ENCODE data around the gene FGR.
"Not testable (repeated sequence)": the region's sequence is repeated elsewhere in the genome, so short reads cannot be mapped to it uniquely, and the experiment has no call there.

Gene FGR

GRCh38 chr1:27638047-27638734 is 3.2 kb upstream of the FGR start:
- no peaks in the 10 kb centered on the region for H3K36me3 Mint-ChIP-seq
- H3K9me3 Mint-ChIP-seq: no peaks in the 10 kb centered on the region
- H3K4me1 Mint-ChIP-seq: peaks cover 39% of the 10 kb centered on the region
- H3K27me3 Mint-ChIP-seq: peaks cover 21% of the 10 kb centered on the region
- H3K4me3 Mint-ChIP-seq: no peak overlapping the region
- DNase-seq: no peak
- no peak overlapping the region for H3K27ac Mint-ChIP-seq
- CTCF ChIA-PET: interaction anchor here (0.9 to 2.7 kb wide), 3 partner anchors 24 to 115 kb away, joined by 5 to 11 read pairs (median 5); no protein-coding TSS in a partner anchor

GRCh38 chr1:27635396-27636142 is 584 bp upstream of the FGR start:
- Mint-ChIP-seq H3K4me1 (peaks cover 65% of the 10 kb centered on the region), H3K36me3 (no peaks in the 10 kb centered on the region), H3K27me3 (peaks cover 37% of the 10 kb centered on the region), H3K27ac (no peak overlapping the region), H3K4me3 (no peak overlapping the region), H3K9me3 (no peaks in the 10 kb centered on the region)
- DNase-seq: no peak
- CTCF ChIA-PET: interaction anchor here (0.6 to 0.7 kb wide), 2 partner anchors 26 to 28 kb away, joined by 3 read pairs; no protein-coding TSS in a partner anchor

GRCh38 chr1:27634177-27634984 is 604 bp downstream of the FGR start:
- H3K4me3 Mint-ChIP-seq: peak overlapping the region; percentile 58
- CTCF ChIA-PET: no interaction called here
- H3K27me3 Mint-ChIP-seq: peaks cover 40% of the 10 kb centered on the region
- H3K9me3 Mint-ChIP-seq: no peaks in the 10 kb centered on the region
- peak; percentile 68 for DNase-seq
- no peak overlapping the region for H3K27ac Mint-ChIP-seq
- peaks cover 72% of the 10 kb centered on the region for H3K4me1 Mint-ChIP-seq
- H3K36me3 Mint-ChIP-seq: no peaks in the 10 kb centered on the region

GRCh38 chr1:27633640-27634176 is 1.3 kb downstream of the FGR start:
- H3K4me3 Mint-ChIP-seq: peak overlapping the region; percentile 34
- no peaks in the 10 kb centered on the region for H3K36me3 Mint-ChIP-seq
- no peak for DNase-seq
- H3K27ac Mint-ChIP-seq: peak overlapping the region; percentile 62
- CTCF ChIA-PET: interaction anchor here (1.9 kb wide), 1 partner anchor 29 kb away, joined by 7 read pairs; no protein-coding TSS in a partner anchor
- H3K27me3 Mint-ChIP-seq: peaks cover 43% of the 10 kb centered on the region
- peaks cover 73% of the 10 kb centered on the region for H3K4me1 Mint-ChIP-seq
- no peaks in the 10 kb centered on the region for H3K9me3 Mint-ChIP-seq

- Mint-ChIP-seq H3K36me3 (no peaks in the 10 kb centered on the region), H3K4me1 (peaks cover 75% of the 10 kb centered on the region)
Observed at GRCh38 chr1:27633298-27633610, 1.7 kb downstream of the FGR start.

GRCh38 chr1:27632387-27633297 is 2.3 kb downstream of the FGR start:
- peaks cover 45% of the 10 kb centered on the region for H3K27me3 Mint-ChIP-seq
- DNase-seq: peak; percentile 57
- H3K4me1 Mint-ChIP-seq: peaks cover 71% of the 10 kb centered on the region
- H3K9me3 Mint-ChIP-seq: no peaks in the 10 kb centered on the region
- no peaks in the 10 kb centered on the region for H3K36me3 Mint-ChIP-seq
- H3K4me3 Mint-ChIP-seq: peak overlapping the region; percentile 1
- H3K27ac Mint-ChIP-seq: peak overlapping the region; percentile 15
- CTCF ChIA-PET: interaction anchor here (0.8 to 1.9 kb wide), 3 partner anchors 23 to 30 kb away, joined by 3 to 7 read pairs (median 5); no protein-coding TSS in a partner anchor

More at GRCh38 chr1:27633298-27633610, 1.7 kb downstream of the FGR start:
- H3K27ac Mint-ChIP-seq: peak overlapping the region; percentile 62
- DNase-seq: no peak
- peaks cover 45% of the 10 kb centered on the region for H3K27me3 Mint-ChIP-seq
- no peak overlapping the region for H3K4me3 Mint-ChIP-seq
- no peaks in the 10 kb centered on the region for H3K9me3 Mint-ChIP-seq
- CTCF ChIA-PET: interaction anchor here (1.9 kb wide), 1 partner anchor 30 kb away, joined by 7 read pairs; no protein-coding TSS in a partner anchor

- DNase-seq: no peak
- Mint-ChIP-seq H3K36me3 (no peaks in the 10 kb centered on the region), H3K4me1 (peaks cover 64% of the 10 kb centered on the region), H3K4me3 (no peak overlapping the region), H3K27me3 (peaks cover 45% of the 10 kb centered on the region), H3K9me3 (no peaks in the 10 kb centered on the region), H3K27ac (no peak overlapping the region)
- CTCF ChIA-PET: interaction anchor here (0.9 to 1.4 kb wide), 5 partner anchors 15 to 74 kb away, joined by 3 to 6 read pairs (median 3); no protein-coding TSS in a partner anchor
Observed at GRCh38 chr1:27630859-27631491, 4.0 kb downstream of the FGR start.

GRCh38 chr1:27628712-27629111 is 6.3 kb downstream of the FGR start:
- Mint-ChIP-seq H3K4me1 (peaks cover 54% of the 10 kb centered on the region), H3K27ac (no peak overlapping the region), H3K9me3 (no peaks in the 10 kb centered on the region), H3K4me3 (no peak overlapping the region), H3K27me3 (peaks cover 32% of the 10 kb centered on the region), H3K36me3 (no peaks in the 10 kb centered on the region)
- DNase-seq: no peak
- CTCF ChIA-PET: interaction anchor here (0.7 to 2.5 kb wide), 8 partner anchors 13 to 318 kb away, joined by 3 to 14 read pairs (median 3); no protein-coding TSS in a partner anchor

GRCh38 chr1:27627733-27628132 is 7.3 kb downstream of the FGR start:
- Mint-ChIP-seq H3K27me3 (peaks cover 33% of the 10 kb centered on the region), H3K4me1 (peaks cover 44% of the 10 kb centered on the region)
- not testable (repeated sequence) for H3K27ac Mint-ChIP-seq, DNase-seq, H3K9me3 Mint-ChIP-seq, H3K4me3 Mint-ChIP-seq, H3K36me3 Mint-ChIP-seq
- CTCF ChIA-PET: interaction anchor here (1.2 to 2.5 kb wide), 4 partner anchors 12 to 225 kb away, joined by 3 to 14 read pairs (median 4); no protein-coding TSS in a partner anchor

- no peak for DNase-seq
- Mint-ChIP-seq H3K36me3 (no peaks in the 10 kb centered on the region), H3K9me3 (no peaks in the 10 kb centered on the region), H3K4me1 (peaks cover 39% of the 10 kb centered on the region), H3K4me3 (no peak overlapping the region), H3K27ac (no peak overlapping the region), H3K27me3 (peaks cover 32% of the 10 kb centered on the region)
- CTCF ChIA-PET: no interaction called here
Observed at GRCh38 chr1:27627061-27627460, 7.9 kb downstream of the FGR start.

GRCh38 chr1:27626031-27626935 is 8.7 kb downstream of the FGR start:
- H3K27ac Mint-ChIP-seq: no peak overlapping the region
- H3K9me3 Mint-ChIP-seq: no peaks in the 10 kb centered on the region
- H3K27me3 Mint-ChIP-seq: peaks cover 32% of the 10 kb centered on the region
- H3K4me3 Mint-ChIP-seq: no peak overlapping the region
- no peak for DNase-seq
- CTCF ChIA-PET: no interaction called here
- no peaks in the 10 kb centered on the region for H3K36me3 Mint-ChIP-seq
- H3K4me1 Mint-ChIP-seq: peaks cover 31% of the 10 kb centered on the region

All from activated naive CD4-positive, alpha-beta T cell treated with anti-CD3 and anti-CD28 coated beads, Interleukin-2, amount 10 ng/mL, durations not matched to agents 7 days and 5 days (primary cell).